Activated gamma-delta T cell treated with Interleukin-2 at 50 U/mL for 16 hours (primary cell): Measurements from ENCODE around the gene PDCD5.
A peak's percentile ranks its signal among the peaks of the same experiment; 100 is the strongest.
"Not testable (repeated sequence)": the region's sequence is repeated elsewhere in the genome, so short reads cannot be mapped to it uniquely, and the experiment has no call there.

Source experiments
- DNase-seq: peaks from one replicate; pipeline ENCODE4 v3.0.0-alpha.2; 2020

Gene PDCD5, protein sequence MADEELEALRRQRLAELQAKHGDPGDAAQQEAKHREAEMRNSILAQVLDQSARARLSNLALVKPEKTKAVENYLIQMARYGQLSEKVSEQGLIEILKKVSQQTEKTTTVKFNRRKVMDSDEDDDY

DNA sequence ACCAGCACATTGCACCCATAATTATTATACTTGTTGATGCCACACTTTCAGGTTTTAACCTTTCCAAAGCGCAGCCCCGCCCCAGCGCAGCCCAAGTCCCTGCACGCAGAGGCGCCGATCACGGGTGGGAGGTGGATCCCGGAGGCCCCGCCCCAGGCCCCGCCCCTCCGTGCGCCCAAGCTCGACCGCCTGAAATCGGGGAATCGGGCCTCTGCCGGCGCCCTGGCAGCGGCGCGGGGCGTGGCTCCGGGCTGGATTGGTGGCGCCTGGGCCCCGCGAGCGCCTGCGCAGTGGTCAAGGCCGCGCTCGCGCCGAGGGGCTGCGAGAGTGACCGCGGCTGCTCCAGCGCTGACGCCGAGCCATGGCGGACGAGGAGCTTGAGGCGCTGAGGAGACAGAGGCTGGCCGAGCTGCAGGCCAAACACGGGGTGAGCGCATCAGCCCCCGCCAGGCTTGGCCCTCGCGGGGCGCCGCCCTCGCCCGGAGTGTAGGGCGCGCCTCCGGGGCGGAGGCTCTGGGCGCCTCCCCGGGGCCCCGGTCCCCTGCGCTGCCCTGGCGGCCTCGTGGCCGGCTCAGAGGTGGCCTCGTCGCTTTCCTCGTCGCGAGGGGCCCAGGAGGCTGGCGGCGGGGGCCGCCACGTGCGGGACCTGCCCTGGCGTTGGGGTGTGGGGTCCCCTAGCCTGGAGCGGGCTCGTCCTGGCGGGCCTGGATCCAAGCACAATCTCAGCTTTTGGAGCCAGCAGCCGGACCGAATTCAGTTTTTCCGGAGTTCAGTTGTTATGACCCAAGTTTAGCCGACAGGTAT lies at the start of gene PDCD5:
PDCD5 (plus strand) TSS at position 290 of the 804 bp plus-strand sequence; CDS start at position 362, 72 bp downstream.
- peak; percentile 98 for DNase-seq

DNA sequence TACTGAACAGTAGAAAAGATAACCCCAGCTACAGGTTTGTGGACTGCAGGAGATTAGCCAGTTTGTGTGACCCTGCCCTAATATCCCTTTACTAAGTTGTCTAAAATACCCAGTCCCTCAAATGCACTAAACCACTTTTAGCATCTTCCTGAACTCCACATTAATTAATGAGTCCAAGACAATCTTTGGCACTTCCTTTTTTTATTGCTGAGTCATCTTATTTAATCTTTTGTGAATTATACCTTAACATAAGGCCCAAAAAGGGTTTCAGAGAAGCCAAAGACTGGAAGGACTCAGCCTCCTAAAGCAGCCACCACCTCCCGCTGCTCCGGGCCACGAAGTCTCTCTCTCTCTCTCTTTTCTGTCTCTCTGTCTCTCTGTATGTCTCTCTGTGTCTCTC lies 48.8 kb upstream of the PDCD5 start:
- DNase-seq: no peak

DNA sequence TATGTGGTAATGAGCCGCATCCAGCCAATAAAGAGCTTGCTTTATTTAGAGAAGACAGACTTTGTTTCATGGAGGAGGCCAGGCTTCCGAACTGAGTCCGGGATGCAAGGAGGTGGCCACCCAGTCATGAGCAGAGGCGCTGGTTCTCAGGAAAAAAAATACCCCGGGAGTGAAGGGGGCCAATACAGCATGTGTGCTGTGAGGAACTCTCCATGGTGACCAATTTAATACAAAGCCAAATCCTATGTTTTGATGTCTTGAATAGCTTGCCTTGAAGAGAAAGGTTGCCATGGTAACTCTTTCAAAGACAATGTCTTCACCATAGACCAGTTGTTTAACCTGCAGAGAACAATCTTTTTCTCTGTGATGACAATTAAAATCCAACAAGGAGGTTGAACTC lies 43.4 kb upstream of the PDCD5 start:
- DNase-seq: no peak

DNA sequence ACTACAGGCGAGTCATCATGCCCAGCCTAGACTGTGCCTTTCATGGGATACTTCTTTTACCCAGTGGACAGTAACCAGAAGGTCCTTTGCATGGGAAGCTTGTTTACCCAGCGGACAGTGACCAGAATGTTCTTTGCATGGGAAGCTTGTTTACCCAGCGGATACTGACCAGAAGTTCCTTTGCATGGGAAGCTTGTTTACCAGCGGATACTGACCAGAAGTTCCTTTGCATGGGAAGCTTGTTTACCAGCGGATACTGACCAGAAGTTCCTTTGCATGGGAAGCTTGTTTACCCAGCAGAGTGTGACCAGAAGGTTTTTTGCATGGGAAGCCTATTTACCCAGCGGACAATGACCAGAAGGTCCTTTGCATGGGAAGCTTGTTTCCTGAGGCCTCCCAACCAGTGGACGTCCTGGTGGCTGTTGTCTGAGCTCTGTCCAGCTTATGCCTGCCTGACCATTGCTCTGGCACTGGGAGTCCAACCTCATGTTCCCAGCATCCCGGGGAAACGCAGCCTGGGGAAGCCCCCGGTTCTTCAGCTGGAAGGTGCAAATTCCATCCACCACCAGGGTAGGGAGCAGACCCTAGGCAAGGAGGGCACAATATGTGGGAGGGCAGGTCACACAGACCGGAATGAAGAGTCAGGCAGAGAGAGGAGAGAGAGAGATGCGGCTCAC lies 41.6 kb upstream of the PDCD5 start:
- no peak for DNase-seq

DNA sequence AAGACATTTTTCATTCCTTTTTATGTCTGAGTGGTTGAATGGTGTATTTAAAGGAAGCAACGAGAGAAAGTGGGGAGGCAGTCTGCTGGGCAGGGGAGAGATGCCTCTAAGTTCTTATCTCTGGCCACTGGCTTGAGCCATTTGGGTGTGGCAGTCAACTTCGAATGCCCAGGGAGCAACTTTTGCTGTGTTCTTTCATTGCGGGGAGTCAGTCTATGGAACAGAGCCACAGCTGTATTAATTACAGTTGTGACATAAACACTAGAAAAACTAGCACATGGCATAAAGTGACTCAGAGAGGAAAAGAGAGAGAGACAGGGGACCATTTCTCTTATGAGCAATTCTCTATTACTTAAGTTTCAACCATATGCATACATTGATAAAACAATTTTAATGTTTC lies 40.4 kb upstream of the PDCD5 start:
- no peak for DNase-seq

DNA sequence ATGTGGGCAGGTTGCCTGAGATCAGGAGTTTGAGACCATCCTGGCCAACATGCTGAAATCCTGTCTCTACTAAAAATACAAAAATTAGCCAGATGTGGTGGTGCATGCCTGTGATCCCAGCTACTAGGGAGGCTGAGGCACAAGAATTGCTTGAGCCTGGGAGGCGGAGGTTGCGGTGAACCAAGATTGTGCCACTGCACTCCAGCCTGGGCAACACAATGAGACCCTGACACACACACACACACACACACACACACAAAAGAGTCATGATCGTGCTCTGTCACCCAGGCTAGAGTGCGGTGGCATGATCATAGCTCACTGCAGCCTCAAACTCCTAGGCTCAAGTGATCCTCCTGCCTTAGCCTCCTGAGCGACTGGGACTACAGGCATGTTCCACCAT lies 39.6 kb upstream of the PDCD5 start:
- not testable (repeated sequence) for DNase-seq

DNA sequence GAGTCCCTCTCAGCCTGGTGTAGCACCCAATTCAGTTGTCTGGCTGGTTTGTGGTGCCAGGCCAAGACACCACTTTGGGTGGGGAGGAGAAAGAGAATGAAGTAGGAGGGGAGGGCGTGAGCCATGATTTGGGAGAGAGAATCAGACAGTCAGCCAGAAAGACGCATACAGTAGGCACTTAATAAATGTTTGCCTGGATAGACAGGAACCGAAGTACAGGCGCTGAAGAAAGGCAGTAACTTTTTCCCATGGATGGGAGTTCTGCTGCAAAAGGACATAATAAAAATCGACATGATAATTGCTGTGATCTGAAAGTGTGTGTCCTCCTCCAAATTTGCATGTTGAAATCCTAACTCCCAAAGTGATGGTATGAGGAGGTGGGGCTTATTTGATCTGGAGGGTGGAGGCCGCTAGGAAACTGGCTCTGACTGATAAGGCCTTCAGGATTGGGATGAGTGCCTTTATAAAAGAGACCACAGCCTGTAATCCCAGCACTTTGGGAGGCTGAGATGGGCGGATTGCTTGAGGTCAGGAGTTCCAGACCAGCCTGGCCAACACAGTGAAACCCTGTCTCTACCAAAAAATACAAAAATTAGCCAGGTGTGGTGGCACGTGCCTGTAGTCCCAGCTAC lies 38.4 kb upstream of the PDCD5 start:
- no peak for DNase-seq

DNA sequence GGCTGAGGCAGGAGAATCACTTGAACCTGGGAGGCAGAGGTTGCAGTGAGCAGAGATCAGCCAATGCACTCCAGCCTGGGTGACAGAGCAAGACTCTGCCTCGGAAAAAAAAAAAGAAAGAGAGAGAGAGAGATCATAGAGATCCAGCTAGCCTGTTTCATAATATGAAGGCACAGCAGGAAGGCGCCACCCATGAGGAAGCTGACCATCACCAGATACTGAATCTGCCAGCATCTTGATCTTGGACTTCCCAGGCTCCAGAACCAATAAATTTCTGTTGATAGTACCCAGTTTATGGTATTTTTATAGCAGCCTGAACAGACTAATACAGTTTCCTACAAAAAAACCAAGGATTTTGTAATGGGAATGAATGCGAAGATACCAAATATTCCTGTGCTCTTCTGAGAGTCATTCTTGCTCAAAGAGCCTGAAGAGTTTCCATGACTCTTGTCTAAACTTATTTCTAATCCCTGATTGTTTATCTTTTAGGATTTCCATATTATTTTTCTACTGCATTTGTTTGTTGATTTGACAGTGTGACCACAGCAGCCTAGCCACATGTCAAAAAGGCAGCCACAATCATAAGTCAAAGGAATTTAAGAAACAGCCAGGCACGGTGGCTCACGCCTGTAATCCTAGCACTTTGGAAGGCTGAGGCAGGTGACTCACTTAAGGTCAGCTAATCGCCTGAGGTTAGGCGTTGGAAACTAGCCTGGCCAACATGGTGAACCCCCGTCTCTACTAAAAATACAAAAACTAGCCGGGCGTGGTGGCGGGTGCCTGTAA lies 37.7 kb upstream of the PDCD5 start:
- no peak for DNase-seq

DNA sequence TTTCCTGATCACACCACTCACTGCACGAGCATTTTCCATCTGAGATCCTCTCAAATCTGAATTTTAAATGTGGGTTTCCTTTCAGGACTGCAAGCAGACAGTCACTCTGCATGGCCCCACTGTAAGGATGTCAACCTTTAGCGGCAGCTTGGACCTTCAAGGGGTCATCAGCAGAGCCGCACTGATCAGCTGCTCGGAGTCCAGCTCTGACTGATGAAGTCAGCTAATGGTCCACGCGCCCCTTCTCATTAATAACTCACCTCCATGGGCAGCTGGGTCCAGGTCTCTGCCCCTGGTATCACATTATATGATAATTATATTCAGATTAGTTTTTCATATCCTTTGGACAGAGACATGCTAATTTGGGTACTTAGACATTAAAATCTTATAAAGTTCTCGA lies 36.1 kb upstream of the PDCD5 start:
- DNase-seq: no peak

DNA sequence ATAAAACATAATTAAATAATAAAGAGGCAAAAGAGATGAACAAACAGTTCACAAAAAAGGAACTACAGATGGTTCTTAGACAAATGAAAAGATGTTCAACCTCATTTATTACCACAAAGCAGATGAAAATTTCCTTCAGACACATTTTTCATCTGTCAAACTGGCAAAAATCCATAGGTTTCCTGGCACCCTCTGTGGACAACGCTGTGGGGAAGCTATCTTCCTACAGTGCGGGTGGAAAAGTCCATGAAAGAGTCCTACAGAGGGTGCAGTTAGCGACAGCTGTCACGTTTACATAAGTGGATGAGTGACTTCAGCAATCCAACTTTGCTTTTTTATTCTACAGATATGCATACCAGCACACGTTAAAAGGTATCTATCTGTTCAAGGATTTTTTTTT lies 30.3 kb upstream of the PDCD5 start:
- DNase-seq: no peak

DNA sequence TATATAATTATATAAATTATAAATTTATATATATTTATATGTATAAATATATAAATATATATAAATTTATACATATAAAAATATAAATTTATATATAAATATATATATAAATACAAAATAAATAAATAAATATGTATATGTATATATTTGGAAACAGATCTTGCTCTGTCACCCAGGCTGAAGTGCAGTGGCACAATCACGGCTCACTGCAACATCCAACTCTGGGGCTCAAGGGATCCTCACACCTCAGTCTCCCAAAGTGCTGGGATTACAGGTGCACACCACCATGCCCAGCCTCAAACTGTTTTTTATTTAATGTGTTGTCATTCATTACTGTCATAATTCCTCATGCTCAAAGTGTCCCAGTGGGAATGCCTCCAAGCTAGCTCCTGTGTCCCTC lies 25.2 kb upstream of the PDCD5 start:
- DNase-seq: no peak

DNA sequence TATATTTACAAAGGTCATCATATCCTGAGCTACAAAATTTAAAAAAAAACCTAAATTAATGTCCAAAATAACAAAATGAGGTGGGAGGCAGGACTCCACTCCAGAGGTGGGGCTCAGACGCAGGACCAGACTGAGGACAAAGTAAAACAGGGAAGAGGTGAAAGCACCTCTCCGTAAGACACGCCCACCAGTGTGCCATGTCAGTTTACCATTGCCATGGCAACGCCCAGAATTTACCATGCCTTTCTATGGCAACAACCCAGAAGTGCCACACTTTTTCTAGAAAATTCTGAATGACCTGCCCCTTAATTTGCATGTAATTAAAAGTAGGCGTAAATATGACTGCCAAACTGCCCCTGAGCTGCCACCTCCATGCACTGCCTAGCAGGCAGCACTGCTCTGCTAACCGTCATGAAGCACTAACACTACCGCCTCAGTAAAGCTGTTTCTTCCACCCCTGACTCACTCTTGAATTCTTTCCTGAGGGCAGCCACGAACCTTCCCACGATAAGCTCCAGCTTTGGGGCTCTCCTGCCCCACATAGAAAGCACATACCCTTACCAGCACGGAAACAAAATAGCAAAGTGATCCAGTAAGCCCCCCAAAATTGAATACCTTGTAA lies 22.3 kb upstream of the PDCD5 start:
- no peak for DNase-seq

DNA sequence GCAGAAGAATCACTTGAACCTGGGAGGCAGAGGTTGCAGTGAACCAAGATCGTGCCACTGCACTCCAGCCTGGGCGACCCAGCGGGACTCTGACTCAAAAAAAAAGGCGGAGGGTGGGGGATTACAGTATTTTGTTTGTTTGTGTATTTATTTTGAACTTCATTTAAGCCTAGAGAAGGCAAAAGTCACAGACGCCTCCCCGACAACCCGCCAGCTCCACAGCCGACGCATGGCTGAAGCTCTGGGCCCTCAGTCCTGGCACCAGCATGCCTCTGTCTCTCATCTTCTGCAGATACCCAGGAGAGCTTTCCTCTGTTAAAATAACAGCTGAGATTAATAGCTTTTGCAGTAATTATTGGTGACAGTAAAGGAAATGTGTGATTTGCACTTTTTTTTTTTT lies 17.2 kb upstream of the PDCD5 start:
- DNase-seq: no peak

DNA sequence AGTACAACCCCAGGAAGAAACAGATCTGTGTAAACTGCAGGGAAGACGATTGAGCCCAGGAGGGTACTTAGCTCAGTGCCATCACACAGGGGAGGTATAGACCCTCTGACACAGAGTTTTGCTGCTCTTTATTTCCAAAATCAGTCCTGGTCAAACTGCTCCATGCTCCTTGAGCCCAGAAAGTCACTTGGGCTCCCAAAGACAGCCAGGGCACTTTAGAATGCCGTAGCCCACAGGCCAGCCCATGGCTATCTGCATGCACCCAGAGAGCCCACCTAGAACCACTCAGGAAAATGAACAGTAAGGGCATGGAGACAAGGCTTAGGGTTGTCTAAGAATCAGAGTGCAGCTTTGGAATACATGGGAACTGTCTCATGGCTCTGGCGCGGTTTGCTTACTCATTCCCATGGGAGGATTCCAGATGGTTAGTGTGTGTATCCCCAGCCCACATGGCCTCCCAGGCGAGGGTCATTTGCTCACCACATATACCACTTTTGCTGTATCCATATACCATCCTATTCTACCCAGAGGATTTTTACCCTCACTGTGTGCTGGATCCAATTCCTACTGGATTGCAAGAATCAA lies 14.7 kb upstream of the PDCD5 start:
- DNase-seq: no peak

DNA sequence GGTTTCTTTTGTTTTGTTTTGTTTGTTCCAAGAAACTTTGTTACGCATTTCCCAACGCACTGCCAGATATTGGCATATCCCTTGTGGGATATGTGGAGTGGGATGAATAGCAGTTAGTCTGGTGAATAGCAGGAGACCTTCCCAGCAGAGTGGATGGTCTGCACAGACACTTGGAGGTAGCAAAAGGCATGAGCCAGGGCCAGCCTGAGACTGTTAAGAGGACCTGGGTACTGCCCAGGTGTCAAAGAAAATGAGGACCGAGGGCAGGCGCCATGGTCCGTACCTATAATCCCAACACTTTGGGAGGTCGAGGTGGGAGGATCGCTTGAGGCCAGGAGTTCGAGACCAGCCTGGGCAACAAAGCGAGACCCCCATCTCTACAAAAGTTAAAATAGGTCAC lies 13.5 kb upstream of the PDCD5 start:
- no peak for DNase-seq

DNA sequence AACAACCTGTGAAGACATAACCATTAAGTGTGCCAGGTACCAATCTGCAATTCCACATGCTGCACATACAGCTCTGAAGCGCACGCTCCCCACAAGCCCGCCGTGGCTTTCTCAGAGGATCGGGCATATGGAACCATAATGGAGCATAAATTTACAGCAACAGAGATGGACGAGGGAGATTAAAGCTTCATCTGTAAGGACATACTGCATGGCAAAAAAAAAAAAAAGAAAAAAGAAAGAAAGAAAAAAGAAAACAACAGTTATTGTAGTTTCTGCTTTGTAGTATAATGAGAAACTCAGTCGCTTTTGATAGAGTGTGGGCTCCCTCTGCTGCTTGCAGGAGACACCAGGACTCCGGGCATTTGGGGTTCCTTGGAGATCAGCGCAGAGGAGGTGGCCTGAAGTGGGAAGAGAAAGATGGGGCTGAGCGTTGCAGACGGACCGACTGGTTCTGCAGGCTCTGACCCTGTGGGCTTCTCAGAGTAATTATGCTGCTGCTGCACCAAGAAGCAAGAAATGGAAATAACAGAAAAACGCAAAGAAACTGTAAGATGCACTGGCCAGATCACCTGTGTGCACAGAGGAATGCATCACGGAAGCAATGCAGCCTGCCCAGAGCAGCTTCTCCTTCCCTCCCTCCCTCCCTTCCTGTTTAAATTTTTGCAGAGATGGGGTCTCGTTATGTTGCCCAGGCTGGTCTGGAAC lies 10.8 kb upstream of the PDCD5 start:
- peak; percentile 38 for DNase-seq

DNA sequence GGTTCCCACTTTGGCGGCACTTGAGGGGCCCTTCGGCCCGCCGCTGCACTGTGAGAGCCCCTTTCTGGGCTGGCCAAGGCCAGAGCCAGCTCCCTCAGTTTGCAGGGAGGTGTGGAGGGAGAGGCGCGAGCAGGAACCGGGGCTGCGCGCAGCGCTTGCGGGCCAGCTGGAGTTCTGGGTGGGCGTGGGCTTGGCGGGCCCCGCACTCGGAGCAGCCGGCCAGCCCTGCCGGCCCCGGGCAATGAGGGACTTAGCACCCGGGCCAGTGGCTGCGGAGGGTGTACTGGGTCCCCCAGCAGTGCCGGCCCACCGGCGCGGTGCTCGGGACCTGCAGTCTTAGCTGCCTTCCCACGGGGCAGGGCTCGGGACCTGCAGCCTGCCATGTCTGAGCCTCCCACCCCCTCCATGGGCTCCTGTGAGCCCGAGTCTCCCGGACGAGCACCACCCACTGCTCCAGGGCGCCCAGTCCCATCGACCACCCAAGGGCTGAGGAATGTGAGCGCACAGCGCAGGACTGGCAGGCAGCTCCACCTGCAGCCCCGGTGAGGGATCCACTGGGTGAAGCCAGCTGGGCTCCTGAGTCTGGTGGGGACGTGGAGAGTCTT lies 9.4 kb upstream of the PDCD5 start:
- not testable (repeated sequence) for DNase-seq

DNA sequence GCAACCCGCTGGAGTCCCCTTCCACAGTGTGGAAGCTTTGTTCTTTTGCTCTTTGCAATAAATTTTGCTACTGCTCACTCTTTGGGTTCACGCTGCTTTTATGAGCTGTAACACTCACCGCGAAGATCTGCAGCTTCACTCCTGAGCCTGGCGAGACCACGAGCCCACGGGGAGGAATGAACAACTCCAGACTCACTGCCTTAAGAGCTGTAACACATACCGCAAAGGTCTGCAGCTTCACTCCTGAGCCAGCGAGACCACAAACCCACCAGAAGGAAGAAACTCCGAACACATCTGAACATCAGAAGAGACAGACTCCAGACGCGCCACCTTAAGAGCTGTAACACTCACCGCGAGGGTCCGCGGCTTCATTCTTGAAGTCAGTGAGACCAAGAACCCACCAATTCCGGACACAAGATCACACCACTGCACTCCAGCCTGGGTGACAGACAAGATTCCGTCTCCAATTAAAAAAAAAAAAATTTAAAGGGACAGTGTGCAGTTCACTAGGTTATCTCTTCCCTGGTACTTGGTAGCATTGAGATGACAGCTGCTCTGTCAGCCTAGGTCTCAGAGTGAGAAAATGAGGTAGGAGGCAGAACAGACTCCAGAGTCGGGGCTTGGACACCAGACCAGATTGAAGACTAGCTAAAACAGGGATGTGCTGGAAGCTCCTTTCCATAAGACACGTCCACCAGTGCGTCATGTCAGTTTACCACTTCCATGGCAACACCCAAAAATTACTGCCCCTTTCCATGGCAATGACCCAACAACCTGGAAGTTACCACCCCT lies 8.1 kb upstream of the PDCD5 start:
- not testable (repeated sequence) for DNase-seq

DNA sequence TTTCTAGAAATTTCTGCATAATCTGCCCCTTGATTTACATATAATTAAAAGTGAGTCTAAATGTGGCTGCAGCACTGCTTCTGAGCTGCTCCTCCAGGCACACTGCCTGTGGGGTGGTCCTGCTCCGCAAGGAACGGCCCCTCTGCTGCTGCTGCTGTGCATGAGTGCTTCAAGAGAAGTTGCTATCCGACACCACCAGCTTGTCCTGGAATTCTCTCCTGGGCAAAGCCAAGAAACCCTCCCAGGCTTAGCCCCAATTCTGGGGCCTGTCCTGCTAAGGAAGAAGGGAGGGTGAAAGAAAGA lies 7.5 kb upstream of the PDCD5 start:
- DNase-seq: no peak

DNA sequence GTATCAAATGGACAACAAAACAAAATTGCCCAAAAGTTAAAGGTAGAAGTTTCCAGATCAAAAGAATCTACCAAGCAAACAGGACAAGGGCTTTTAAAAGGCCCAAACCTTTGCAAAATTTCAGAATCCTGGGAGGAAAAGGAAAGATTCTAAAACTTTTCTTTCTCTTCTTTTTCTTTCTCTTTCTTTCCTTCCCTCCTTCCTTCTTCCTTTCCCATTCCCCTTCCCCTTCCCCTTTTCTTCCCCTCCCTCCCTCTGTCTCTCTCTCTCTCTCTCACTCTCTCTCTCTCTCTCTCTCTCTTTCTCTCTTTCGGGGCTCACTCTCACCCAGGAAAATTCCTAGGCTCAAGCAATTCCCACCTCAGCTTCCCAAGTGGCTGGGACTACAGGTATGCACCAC lies 4.2 kb upstream of the PDCD5 start:
- DNase-seq: no peak
